WTC11 (cell line): Measurements from ENCODE around the gene CCDC152. TPM values are rescaled to one million over a fixed set of nuclear protein-coding genes. Genes with fewer than 3 reads are reported as not detected.

Experiments
- ATAC-seq: fragments of 200-7000 bp; cut with Tn5 transposase; 2 replicates; pipeline ENCODE4 v1.10.0; 2021; ENCODE audit warnings: mild to moderate bottlenecking, moderate library complexity
- CTCF ChIA-PET: fragments of 300-600 bp; sonication (Branson Sonifier 250); formaldehyde crosslinking; loops from one replicate; lab custom pipeline; 2021; ENCODE audit warnings: antibody characterized with exemption; lab: Charles Lee
- POLR2A ChIA-PET: fragments of 350-600 bp; sonication (Branson Sonifier 250); formaldehyde crosslinking; loops from one replicate; lab custom pipeline; 2021; ENCODE audit warnings: antibody characterized with exemption; lab: Charles Lee
- DNase-seq: peaks from one replicate; pipeline ENCODE4 v3.0.0; 2021; ENCODE audit warnings: low spot score
- H3K27ac Mint-ChIP-seq: 2 replicates; pipeline ENCODE4 v1.8.0; 2021; ENCODE audit warnings: mixed read lengths
- H3K27me3 Mint-ChIP-seq: 2 replicates; pipeline ENCODE4 v1.8.0; 2021; ENCODE audit warnings: low read depth, mild to moderate bottlenecking, moderate library complexity, mixed read lengths
- H3K36me3 Mint-ChIP-seq: 2 replicates; pipeline ENCODE4 v1.8.0; 2021; ENCODE audit warnings: mixed read lengths
- H3K4me1 Mint-ChIP-seq: 2 replicates; pipeline ENCODE4 v1.8.0; 2022; ENCODE audit warnings: mixed read lengths
- H3K4me3 Mint-ChIP-seq: 2 replicates; pipeline ENCODE4 v1.8.0; 2021; ENCODE audit warnings: mild to moderate bottlenecking, moderate library complexity, mixed read lengths
- H3K9me3 Mint-ChIP-seq: 2 replicates; pipeline ENCODE4 v1.8.0; 2021; ENCODE audit warnings: mixed read lengths
- CREB1 ChIP-seq: sonication (generic); formaldehyde crosslinking; IDR thresholded peaks from 2 replicates; pipeline ENCODE4 v1.8.0; 2023; ENCODE audit warnings: mild to moderate bottlenecking, missing genetic modification reagents
- CREM ChIP-seq: sonication (generic); formaldehyde crosslinking; IDR thresholded peaks from 2 replicates; pipeline ENCODE4 v1.8.1; 2022; ENCODE audit warnings: mild to moderate bottlenecking, missing genetic modification reagents, moderate library complexity
- FOXK1 ChIP-seq: sonication (generic); formaldehyde crosslinking; IDR thresholded peaks from 2 replicates; pipeline ENCODE4 v1.8.0; 2022; ENCODE audit warnings: mild to moderate bottlenecking, moderate library complexity, missing genetic modification reagents
- GABPB1 ChIP-seq: sonication (generic); formaldehyde crosslinking; IDR thresholded peaks from 2 replicates; pipeline ENCODE4 v1.8.1; 2023; ENCODE audit warnings: mild to moderate bottlenecking, missing genetic modification reagents
- GRHL2 ChIP-seq: fragments of 250-450 bp; sonication (Bioruptor Pico); IDR thresholded peaks from 2 replicates; pipeline ENCODE4 v1.8.0; 2022; ENCODE audit warnings: mild to moderate bottlenecking, moderate library complexity; ENCODE audit not compliant: insufficient replicate concordance, severe bottlenecking
- HMGXB4 ChIP-seq: sonication (generic); formaldehyde crosslinking; IDR thresholded peaks from 2 replicates; pipeline ENCODE4 v1.8.1; 2023; ENCODE audit warnings: mild to moderate bottlenecking, moderate library complexity, missing genetic modification reagents
- NR2C2 ChIP-seq: sonication (generic); formaldehyde crosslinking; IDR thresholded peaks from 2 replicates; pipeline ENCODE4 v1.8.0; 2022; ENCODE audit warnings: mild to moderate bottlenecking, missing genetic modification reagents
- NR3C1 ChIP-seq: sonication (generic); formaldehyde crosslinking; conservative IDR thresholded peaks from 2 replicates; pipeline ENCODE4 v1.8.1; 2023; ENCODE audit warnings: low read depth, mild to moderate bottlenecking, missing genetic modification reagents
- OVOL2 ChIP-seq: fragments of 250-450 bp; sonication (Bioruptor Pico); IDR thresholded peaks from 2 replicates; pipeline ENCODE4 v1.9.0; 2021; ENCODE audit warnings: mild to moderate bottlenecking, borderline replicate concordance
- PRRX2 ChIP-seq: fragments of 250-450 bp; sonication (Bioruptor Pico); IDR thresholded peaks from 2 replicates; pipeline ENCODE4 v1.8.0; 2021; ENCODE audit warnings: mild to moderate bottlenecking
- TCF7 ChIP-seq: sonication (generic); formaldehyde crosslinking; IDR thresholded peaks from 2 replicates; pipeline ENCODE4 v1.8.0; 2022; ENCODE audit warnings: mild to moderate bottlenecking, low read depth, missing genetic modification reagents, moderate library complexity
- TEAD4 ChIP-seq: sonication (generic); formaldehyde crosslinking; IDR thresholded peaks from 2 replicates; pipeline ENCODE4 v1.8.0; 2022; ENCODE audit warnings: mild to moderate bottlenecking, missing genetic modification reagents
- ZMAT4 ChIP-seq: fragments of 250-450 bp; sonication (Bioruptor Pico); IDR thresholded peaks from 2 replicates; pipeline ENCODE4 v1.9.0; 2021; ENCODE audit warnings: mild to moderate bottlenecking
- ZNF121 ChIP-seq: sonication (generic); formaldehyde crosslinking; IDR thresholded peaks from 2 replicates; pipeline ENCODE4 v1.8.0; 2023; ENCODE audit warnings: missing genetic modification reagents
- ZNF423 ChIP-seq: fragments of 250-450 bp; sonication (Bioruptor Pico); IDR thresholded peaks from 2 replicates; pipeline ENCODE4 v2.1.2; 2022; ENCODE audit warnings: mild to moderate bottlenecking, moderate library complexity
- total RNA-seq: library from RNA; stranded (reverse); gene quantifications from 3 replicates; pipeline ENCODE4 v1.2.3, GENCODE V29; 2021
- TF ChIP-seq, protein P1 (sequence below): fragments of 250-450 bp; sonication (Bioruptor Pico); IDR thresholded peaks from 2 replicates; pipeline ENCODE4 v1.9.0; 2021; ENCODE audit warnings: mild to moderate bottlenecking
- TF ChIP-seq, protein P2 (sequence below): sonication (generic); formaldehyde crosslinking; IDR thresholded peaks from 2 replicates; pipeline ENCODE4 v1.8.1; 2023; ENCODE audit warnings: mild to moderate bottlenecking, missing genetic modification reagents
- TF ChIP-seq, protein P3 (sequence below): sonication (generic); formaldehyde crosslinking; IDR thresholded peaks from 2 replicates; pipeline ENCODE4 v1.8.0; 2023; ENCODE audit warnings: mild to moderate bottlenecking, missing genetic modification reagents
- TF ChIP-seq, protein P4 (sequence below): sonication (generic); formaldehyde crosslinking; IDR thresholded peaks from 2 replicates; pipeline ENCODE4 v1.8.1; 2022; ENCODE audit warnings: low read depth, mild to moderate bottlenecking, moderate library complexity, missing genetic modification reagents, borderline replicate concordance
- TF ChIP-seq, protein P5 (sequence below): sonication (generic); formaldehyde crosslinking; conservative IDR thresholded peaks from 2 replicates; pipeline ENCODE4 v1.8.1; 2023; ENCODE audit warnings: mild to moderate bottlenecking, low read depth, missing genetic modification reagents, moderate library complexity

The CCDC152 gene
- total RNA-seq, 1 experiment from 2014 or later = 15.1 TPM

DNA sequence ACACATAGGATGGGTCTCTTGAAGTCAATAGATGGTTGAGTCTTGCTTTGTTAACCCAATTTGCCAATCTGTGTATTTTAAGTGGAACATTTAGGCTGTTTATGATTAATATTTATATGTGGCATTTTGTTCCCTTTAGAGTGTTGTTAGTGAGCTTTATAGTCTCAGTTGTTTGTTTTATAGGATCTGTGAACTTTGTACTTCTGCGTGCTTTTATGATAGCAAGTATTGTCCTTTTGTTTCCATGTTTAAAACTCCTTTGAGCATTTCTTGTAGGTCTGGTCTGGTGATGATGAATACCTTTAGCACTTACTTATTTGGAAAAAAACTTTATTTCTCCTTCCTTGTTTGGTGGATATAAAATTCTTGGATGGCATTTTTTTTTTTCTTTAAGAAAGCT is 31.2 kb downstream of the CCDC152 start:
- POLR2A ChIA-PET = no interaction called here

More for the DNA sequence above, 31.2 kb downstream of the CCDC152 start:
- H3K27me3 Mint-ChIP-seq = no peaks in the 10 kb centered on the region
- CTCF ChIA-PET = no interaction called here
- H3K4me1 Mint-ChIP-seq = no peaks in the 10 kb centered on the region
- TF ChIP-seq, protein P1, sequence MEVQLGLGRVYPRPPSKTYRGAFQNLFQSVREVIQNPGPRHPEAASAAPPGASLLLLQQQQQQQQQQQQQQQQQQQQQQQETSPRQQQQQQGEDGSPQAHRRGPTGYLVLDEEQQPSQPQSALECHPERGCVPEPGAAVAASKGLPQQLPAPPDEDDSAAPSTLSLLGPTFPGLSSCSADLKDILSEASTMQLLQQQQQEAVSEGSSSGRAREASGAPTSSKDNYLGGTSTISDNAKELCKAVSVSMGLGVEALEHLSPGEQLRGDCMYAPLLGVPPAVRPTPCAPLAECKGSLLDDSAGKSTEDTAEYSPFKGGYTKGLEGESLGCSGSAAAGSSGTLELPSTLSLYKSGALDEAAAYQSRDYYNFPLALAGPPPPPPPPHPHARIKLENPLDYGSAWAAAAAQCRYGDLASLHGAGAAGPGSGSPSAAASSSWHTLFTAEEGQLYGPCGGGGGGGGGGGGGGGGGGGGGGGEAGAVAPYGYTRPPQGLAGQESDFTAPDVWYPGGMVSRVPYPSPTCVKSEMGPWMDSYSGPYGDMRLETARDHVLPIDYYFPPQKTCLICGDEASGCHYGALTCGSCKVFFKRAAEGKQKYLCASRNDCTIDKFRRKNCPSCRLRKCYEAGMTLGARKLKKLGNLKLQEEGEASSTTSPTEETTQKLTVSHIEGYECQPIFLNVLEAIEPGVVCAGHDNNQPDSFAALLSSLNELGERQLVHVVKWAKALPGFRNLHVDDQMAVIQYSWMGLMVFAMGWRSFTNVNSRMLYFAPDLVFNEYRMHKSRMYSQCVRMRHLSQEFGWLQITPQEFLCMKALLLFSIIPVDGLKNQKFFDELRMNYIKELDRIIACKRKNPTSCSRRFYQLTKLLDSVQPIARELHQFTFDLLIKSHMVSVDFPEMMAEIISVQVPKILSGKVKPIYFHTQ = no peak
- TF ChIP-seq, protein P2, sequence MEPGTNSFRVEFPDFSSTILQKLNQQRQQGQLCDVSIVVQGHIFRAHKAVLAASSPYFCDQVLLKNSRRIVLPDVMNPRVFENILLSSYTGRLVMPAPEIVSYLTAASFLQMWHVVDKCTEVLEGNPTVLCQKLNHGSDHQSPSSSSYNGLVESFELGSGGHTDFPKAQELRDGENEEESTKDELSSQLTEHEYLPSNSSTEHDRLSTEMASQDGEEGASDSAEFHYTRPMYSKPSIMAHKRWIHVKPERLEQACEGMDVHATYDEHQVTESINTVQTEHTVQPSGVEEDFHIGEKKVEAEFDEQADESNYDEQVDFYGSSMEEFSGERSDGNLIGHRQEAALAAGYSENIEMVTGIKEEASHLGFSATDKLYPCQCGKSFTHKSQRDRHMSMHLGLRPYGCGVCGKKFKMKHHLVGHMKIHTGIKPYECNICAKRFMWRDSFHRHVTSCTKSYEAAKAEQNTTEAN = no peak
- TF ChIP-seq FOXK1 (CRISPR knock-in tag) (no peak), ZMAT4 (no peak), ZNF121 (CRISPR knock-in tag) (no peak), ZNF423 (CRISPR knock-in tag) (no peak), OVOL2 (no peak), NR3C1 (no peak), TEAD4 (CRISPR knock-in tag) (no peak), TCF7 (no peak), CREB1 (CRISPR knock-in tag) (no peak), HMGXB4 (CRISPR knock-in tag) (no peak), PRRX2 (CRISPR knock-in tag) (no peak), GRHL2 (no peak), NR2C2 (CRISPR knock-in tag) (no peak), GABPB1 (CRISPR knock-in tag) (no peak), CREM (CRISPR knock-in tag) (no peak)
- TF ChIP-seq, protein P3, sequence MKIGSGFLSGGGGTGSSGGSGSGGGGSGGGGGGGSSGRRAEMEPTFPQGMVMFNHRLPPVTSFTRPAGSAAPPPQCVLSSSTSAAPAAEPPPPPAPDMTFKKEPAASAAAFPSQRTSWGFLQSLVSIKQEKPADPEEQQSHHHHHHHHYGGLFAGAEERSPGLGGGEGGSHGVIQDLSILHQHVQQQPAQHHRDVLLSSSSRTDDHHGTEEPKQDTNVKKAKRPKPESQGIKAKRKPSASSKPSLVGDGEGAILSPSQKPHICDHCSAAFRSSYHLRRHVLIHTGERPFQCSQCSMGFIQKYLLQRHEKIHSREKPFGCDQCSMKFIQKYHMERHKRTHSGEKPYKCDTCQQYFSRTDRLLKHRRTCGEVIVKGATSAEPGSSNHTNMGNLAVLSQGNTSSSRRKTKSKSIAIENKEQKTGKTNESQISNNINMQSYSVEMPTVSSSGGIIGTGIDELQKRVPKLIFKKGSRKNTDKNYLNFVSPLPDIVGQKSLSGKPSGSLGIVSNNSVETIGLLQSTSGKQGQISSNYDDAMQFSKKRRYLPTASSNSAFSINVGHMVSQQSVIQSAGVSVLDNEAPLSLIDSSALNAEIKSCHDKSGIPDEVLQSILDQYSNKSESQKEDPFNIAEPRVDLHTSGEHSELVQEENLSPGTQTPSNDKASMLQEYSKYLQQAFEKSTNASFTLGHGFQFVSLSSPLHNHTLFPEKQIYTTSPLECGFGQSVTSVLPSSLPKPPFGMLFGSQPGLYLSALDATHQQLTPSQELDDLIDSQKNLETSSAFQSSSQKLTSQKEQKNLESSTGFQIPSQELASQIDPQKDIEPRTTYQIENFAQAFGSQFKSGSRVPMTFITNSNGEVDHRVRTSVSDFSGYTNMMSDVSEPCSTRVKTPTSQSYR (CRISPR knock-in tag) = no peak
- TF ChIP-seq, protein P4, sequence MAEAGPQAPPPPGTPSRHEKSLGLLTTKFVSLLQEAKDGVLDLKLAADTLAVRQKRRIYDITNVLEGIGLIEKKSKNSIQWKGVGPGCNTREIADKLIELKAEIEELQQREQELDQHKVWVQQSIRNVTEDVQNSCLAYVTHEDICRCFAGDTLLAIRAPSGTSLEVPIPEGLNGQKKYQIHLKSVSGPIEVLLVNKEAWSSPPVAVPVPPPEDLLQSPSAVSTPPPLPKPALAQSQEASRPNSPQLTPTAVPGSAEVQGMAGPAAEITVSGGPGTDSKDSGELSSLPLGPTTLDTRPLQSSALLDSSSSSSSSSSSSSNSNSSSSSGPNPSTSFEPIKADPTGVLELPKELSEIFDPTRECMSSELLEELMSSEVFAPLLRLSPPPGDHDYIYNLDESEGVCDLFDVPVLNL (CRISPR knock-in tag) = no peak
- TF ChIP-seq, protein P5, sequence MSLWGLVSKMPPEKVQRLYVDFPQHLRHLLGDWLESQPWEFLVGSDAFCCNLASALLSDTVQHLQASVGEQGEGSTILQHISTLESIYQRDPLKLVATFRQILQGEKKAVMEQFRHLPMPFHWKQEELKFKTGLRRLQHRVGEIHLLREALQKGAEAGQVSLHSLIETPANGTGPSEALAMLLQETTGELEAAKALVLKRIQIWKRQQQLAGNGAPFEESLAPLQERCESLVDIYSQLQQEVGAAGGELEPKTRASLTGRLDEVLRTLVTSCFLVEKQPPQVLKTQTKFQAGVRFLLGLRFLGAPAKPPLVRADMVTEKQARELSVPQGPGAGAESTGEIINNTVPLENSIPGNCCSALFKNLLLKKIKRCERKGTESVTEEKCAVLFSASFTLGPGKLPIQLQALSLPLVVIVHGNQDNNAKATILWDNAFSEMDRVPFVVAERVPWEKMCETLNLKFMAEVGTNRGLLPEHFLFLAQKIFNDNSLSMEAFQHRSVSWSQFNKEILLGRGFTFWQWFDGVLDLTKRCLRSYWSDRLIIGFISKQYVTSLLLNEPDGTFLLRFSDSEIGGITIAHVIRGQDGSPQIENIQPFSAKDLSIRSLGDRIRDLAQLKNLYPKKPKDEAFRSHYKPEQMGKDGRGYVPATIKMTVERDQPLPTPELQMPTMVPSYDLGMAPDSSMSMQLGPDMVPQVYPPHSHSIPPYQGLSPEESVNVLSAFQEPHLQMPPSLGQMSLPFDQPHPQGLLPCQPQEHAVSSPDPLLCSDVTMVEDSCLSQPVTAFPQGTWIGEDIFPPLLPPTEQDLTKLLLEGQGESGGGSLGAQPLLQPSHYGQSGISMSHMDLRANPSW (CRISPR knock-in tag) = no peak
- TF ChIP-seq, all 79 proteins: peak for 0
- peaks cover 53% of the 10 kb centered on the region for H3K9me3 Mint-ChIP-seq
- H3K36me3 Mint-ChIP-seq = peaks cover 52% of the 10 kb centered on the region
- no peak overlapping the region for H3K27ac Mint-ChIP-seq
- no peak for DNase-seq
- no peak for ATAC-seq
- no peak overlapping the region for H3K4me3 Mint-ChIP-seq
